ENCODE data around the gene CBR3. TPM values are rescaled to one million over a fixed set of nuclear protein-coding genes. Genes with fewer than 3 reads are reported as not detected.
"Not testable (repeated sequence)": the region's sequence is repeated elsewhere in the genome, so short reads cannot be mapped to it uniquely, and the experiment has no call there.

CBR3 gene
- total RNA-seq, 8 experiments from 2014 or later: 0.16 to 16.7 (median 10.7) TPM; not detected in 3

GRCh38 chr21:36126208-36126565 is 8.7 kb upstream of the CBR3 start:
- H3K4me3 ChIP-seq: no peak overlapping the region
- ATAC-seq (replicated peaks in 6 of 8): peak in 3 of 8 experiments; percentile 8 to 57 (median 42)
- in situ Hi-C loops (cut with MboI; ENCODE audit: low pct_unique_long_range_greater_than_20kb in 2 of 9, low sequenced_read_pairs in 9 of 9, unreplicated experiment in 9 of 9): loop anchor here in 2 of 9 experiments (25.0 kb wide), 1 partner anchor 211 kb away; no protein-coding TSS in a partner anchor

DNA sequence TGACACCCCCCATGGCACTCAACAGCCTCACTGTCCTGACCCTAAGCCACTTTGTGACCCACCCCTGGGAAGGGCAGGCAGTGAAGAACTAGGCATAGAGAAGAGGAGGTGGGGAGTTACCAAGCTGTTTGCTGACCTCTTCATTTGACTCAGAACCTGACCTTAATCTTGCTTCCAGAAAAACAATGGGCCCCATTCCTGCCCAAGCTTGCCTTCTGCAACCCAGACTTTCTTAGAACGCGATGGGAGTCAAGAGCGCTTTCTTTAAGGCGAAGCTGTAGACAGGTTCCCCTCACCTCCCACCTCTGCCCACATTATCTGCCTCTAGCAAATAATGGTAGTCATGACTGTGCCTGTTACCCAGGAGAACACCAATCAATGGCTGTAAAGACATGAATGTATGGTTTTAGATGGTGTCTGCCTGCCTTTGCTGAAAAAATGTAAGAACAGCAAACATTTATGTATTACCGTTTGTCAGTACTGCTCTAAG is 8.2 kb upstream of the CBR3 start:
- 60 to 100% (median 94%) methylated on average over 1 to 5 of the region's 5 CpGs; no CpG with 5 or more reads in 4 of the 10 experiments for WGBS, 10 experiments
- in situ Hi-C loops (cut with MboI; ENCODE audit: low pct_unique_long_range_greater_than_20kb in 2 of 9, low sequenced_read_pairs in 9 of 9, unreplicated experiment in 9 of 9): loop anchor here in 2 of 9 experiments (25.0 kb wide), 1 partner anchor 211 kb away; no protein-coding TSS in a partner anchor
- no peak for ATAC-seq (replicated peaks in 6 of 8)
- Histone ChIP-seq H3K27ac (no peak overlapping the region), H3K4me3 (no peak overlapping the region), H3K4me1 (replicated peaks in 1 of 2) (peaks cover 0 to 4% of the 10 kb centered on the region in 2 donors)

More at GRCh38 chr21:36126208-36126565, 8.7 kb upstream of the CBR3 start:
- H3K27ac ChIP-seq: no peak overlapping the region
- peaks cover 0 to 4% of the 10 kb centered on the region in 2 donors for H3K4me1 ChIP-seq (replicated peaks in 1 of 2)

GRCh38 chr21:36127250-36127904 is 7.5 kb upstream of the CBR3 start:
- H3K27ac ChIP-seq: no peak overlapping the region
- in situ Hi-C loops (cut with MboI; ENCODE audit: low pct_unique_long_range_greater_than_20kb in 2 of 9, low sequenced_read_pairs in 9 of 9, unreplicated experiment in 9 of 9): loop anchor here in 2 of 9 experiments (25.0 kb wide), 1 partner anchor 210 kb away; no protein-coding TSS in a partner anchor
- ATAC-seq (replicated peaks in 6 of 8): no peak
- peaks cover 0 to 4% of the 10 kb centered on the region in 2 donors for H3K4me1 ChIP-seq (replicated peaks in 1 of 2)
- WGBS, 10 experiments: 56 to 100% (median 85%) methylated on average over 1 to 9 of the region's 10 CpGs; no CpG with 5 or more reads in 2 of the 10 experiments
- no peak overlapping the region for H3K4me3 ChIP-seq

GRCh38 chr21:36127977-36128376 is 6.9 kb upstream of the CBR3 start:
- H3K4me3 ChIP-seq: no peak overlapping the region
- no peak for ATAC-seq (replicated peaks in 6 of 8)
- WGBS, 10 experiments: 40 to 100% (median 92%) methylated on average over 2 to 5 of the region's 5 CpGs; no CpG with 5 or more reads in 5 of the 10 experiments
- peaks cover 0 to 4% of the 10 kb centered on the region in 2 donors for H3K4me1 ChIP-seq (replicated peaks in 1 of 2)
- in situ Hi-C loops (cut with MboI; ENCODE audit: low pct_unique_long_range_greater_than_20kb in 2 of 9, low sequenced_read_pairs in 9 of 9, unreplicated experiment in 9 of 9): loop anchor here in 2 of 9 experiments (25.0 kb wide), 1 partner anchor 209 kb away; no protein-coding TSS in a partner anchor
- H3K27ac ChIP-seq: no peak overlapping the region

- in situ Hi-C loops (cut with MboI; ENCODE audit: low pct_unique_long_range_greater_than_20kb in 2 of 9, low sequenced_read_pairs in 9 of 9, unreplicated experiment in 9 of 9): loop anchor here in 2 of 9 experiments (25.0 kb wide), 1 partner anchor 208 kb away; no protein-coding TSS in a partner anchor
- ATAC-seq (replicated peaks in 6 of 8): no peak
- Histone ChIP-seq H3K27ac (no peak overlapping the region), H3K4me1 (replicated peaks in 1 of 2) (peaks cover 0 to 4% of the 10 kb centered on the region in 2 donors), H3K4me3 (no peak overlapping the region)
- 33 to 90% (median 81%) methylated on average over 1 to 2 of the region's 2 CpGs; no CpG with 5 or more reads in 4 of the 10 experiments for WGBS, 10 experiments
Measured at GRCh38 chr21:36129219-36129618, 5.7 kb upstream of the CBR3 start.

DNA sequence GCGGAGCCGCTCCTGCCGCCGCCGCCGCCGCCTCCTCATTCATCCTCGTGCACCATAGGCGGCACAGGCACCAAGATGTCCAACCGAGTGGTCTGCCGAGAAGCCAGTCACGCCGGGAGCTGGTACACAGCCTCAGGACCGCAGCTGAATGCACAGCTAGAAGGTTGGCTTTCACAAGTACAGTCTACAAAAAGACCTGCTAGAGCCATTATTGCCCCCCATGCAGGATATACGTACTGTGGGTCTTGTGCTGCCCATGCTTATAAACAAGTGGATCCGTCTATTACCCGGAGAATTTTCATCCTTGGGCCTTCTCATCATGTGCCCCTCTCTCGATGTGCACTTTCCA is 4.5 kb upstream of the CBR3 start:
- H3K4me3 ChIP-seq: peak overlapping the region; percentile 13 to 25 (median 16)
- H3K27ac ChIP-seq; H3K4me1 ChIP-seq (replicated peaks in 1 of 2): not testable (repeated sequence)
- in situ Hi-C loops (cut with MboI; ENCODE audit: low pct_unique_long_range_greater_than_20kb in 2 of 9, low sequenced_read_pairs in 9 of 9, unreplicated experiment in 9 of 9): loop anchor here in 2 of 9 experiments (25.0 kb wide), 1 partner anchor 207 kb away; no protein-coding TSS in a partner anchor
- ATAC-seq (replicated peaks in 6 of 8): peak in 1 of 8 experiments; percentile 76
- 0 to 100% (median 33%) methylated on average over 1 to 3 of the region's 18 CpGs; no CpG with 5 or more reads in 6 of the 10 experiments for WGBS, 10 experiments

- in situ Hi-C loops (cut with MboI; ENCODE audit: low pct_unique_long_range_greater_than_20kb in 2 of 9, low sequenced_read_pairs in 9 of 9, unreplicated experiment in 9 of 9): loop anchor here in 2 of 9 experiments (25.0 kb wide), 1 partner anchor 206 kb away; no protein-coding TSS in a partner anchor
- not testable (repeated sequence) for ATAC-seq (replicated peaks in 6 of 8); H3K27ac ChIP-seq; H3K4me1 ChIP-seq (replicated peaks in 1 of 2); H3K4me3 ChIP-seq
- WGBS, 10 experiments: 80 to 100% (median 90%) methylated on average over 1 to 5 of the region's 5 CpGs; no CpG with 5 or more reads in 1 of the 10 experiments
Measured at GRCh38 chr21:36130839-36131238, 4.0 kb upstream of the CBR3 start.

GRCh38 chr21:36132696-36133095 is 2.2 kb upstream of the CBR3 start:
- in situ Hi-C loops (cut with MboI; ENCODE audit: low pct_unique_long_range_greater_than_20kb in 2 of 9, low sequenced_read_pairs in 9 of 9, unreplicated experiment in 9 of 9): loop anchor here in 2 of 9 experiments (25.0 kb wide), 1 partner anchor 205 kb away; no protein-coding TSS in a partner anchor
- Histone ChIP-seq H3K4me1 (replicated peaks in 1 of 2) (peaks cover 0 to 9% of the 10 kb centered on the region in 2 donors), H3K4me3 (no peak overlapping the region), H3K27ac (no peak overlapping the region)
- 82 to 100% (median 94%) methylated on average over 1 to 8 of the region's 8 CpGs; no CpG with 5 or more reads in 2 of the 10 experiments for WGBS, 10 experiments
- ATAC-seq (replicated peaks in 6 of 8): no peak

GRCh38 chr21:36135391-36136102 is 668 bp downstream of the CBR3 start:
- in situ Hi-C loops (cut with MboI; ENCODE audit: low pct_unique_long_range_greater_than_20kb in 2 of 9, low sequenced_read_pairs in 9 of 9, unreplicated experiment in 9 of 9): loop anchor here in 2 of 9 experiments (25.0 kb wide), 1 partner anchor 202 kb away; no protein-coding TSS in a partner anchor
- 0 to 8% (median 0%) methylated on average over 2 to 23 of the region's 60 CpGs; no CpG with 5 or more reads in 3 of the 10 experiments for WGBS, 10 experiments
- ATAC-seq (replicated peaks in 6 of 8): peak; percentile 79 to 88 (median 85)
- peak overlapping the region; percentile 26 to 38 (median 32) for H3K4me3 ChIP-seq
- H3K4me1 ChIP-seq (replicated peaks in 1 of 2): peaks cover 0 to 7% of the 10 kb centered on the region in 2 donors
- no peak overlapping the region for H3K27ac ChIP-seq

- H3K4me3 ChIP-seq; H3K27ac ChIP-seq; H3K4me1 ChIP-seq (replicated peaks in 1 of 2); ATAC-seq (replicated peaks in 6 of 8): not testable (repeated sequence)
- in situ Hi-C loops (cut with MboI; ENCODE audit: low pct_unique_long_range_greater_than_20kb in 2 of 9, low sequenced_read_pairs in 9 of 9, unreplicated experiment in 9 of 9): loop anchor here in 2 of 9 experiments (25.0 kb wide), 1 partner anchor 198 kb away; no protein-coding TSS in a partner anchor
- WGBS, 10 experiments: 20 to 97% (median 87%) methylated on average over 1 to 9 of the region's 13 CpGs; no CpG with 5 or more reads in 3 of the 10 experiments
Measured at GRCh38 chr21:36139791-36140190, 4.9 kb downstream of the CBR3 start.

DNA sequence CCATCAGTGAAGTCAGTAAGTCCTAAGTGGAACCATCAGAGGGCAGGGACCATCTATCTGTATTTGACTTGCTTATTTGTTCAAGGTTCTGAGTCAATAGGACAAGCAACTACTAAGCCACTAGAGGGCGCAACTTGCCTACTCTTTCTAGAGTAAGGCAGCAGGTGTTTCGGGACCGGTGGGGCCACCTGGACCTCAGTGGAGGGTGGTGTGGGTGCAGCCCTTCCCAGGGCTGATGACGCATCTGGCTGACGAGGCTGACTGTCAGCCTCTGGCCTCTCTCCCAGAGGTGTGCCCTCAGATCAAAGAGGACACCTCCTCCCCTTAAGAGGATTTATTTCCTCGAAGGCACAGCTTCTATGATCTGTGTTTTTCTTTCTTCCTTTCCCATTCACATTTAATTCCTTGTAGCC is 6.6 kb downstream of the CBR3 start:
- WGBS, 10 experiments: 0 to 31% (median 0%) methylated on average over 1 to 5 of the region's 6 CpGs; no CpG with 5 or more reads in 3 of the 10 experiments
- H3K4me1 ChIP-seq (replicated peaks in 1 of 2): peaks cover 0 to 3% of the 10 kb centered on the region in 2 donors
- in situ Hi-C loops (cut with MboI; ENCODE audit: low pct_unique_long_range_greater_than_20kb in 2 of 9, low sequenced_read_pairs in 9 of 9, unreplicated experiment in 9 of 9): loop anchor here in 2 of 9 experiments (25.0 kb wide), 1 partner anchor 196 kb away; no protein-coding TSS in a partner anchor
- H3K27ac ChIP-seq: no peak overlapping the region
- peak; percentile 93 to 98 (median 95) for ATAC-seq (replicated peaks in 6 of 8)
- no peak overlapping the region for H3K4me3 ChIP-seq

- not testable (repeated sequence) for ATAC-seq (replicated peaks in 6 of 8); H3K4me3 ChIP-seq; H3K4me1 ChIP-seq (replicated peaks in 1 of 2); H3K27ac ChIP-seq
- WGBS, 10 experiments: 68 to 100% (median 100%) methylated on average over 1 to 3 of the region's 6 CpGs; no CpG with 5 or more reads in 7 of the 10 experiments
- in situ Hi-C loops (cut with MboI; ENCODE audit: low pct_unique_long_range_greater_than_20kb in 2 of 9, low sequenced_read_pairs in 9 of 9, unreplicated experiment in 9 of 9): loop anchor here in 2 of 9 experiments (25.0 kb wide), 1 partner anchor 193 kb away; no protein-coding TSS in a partner anchor
Measured at GRCh38 chr21:36144233-36144632, 9.4 kb downstream of the CBR3 start.

Data from motor neuron (in vitro differentiated cells).